IPS-20b (cell line): ENCODE measurements around the gene OR7G1.
"Not testable (repeated sequence)": the region's sequence is repeated elsewhere in the genome, so short reads cannot be mapped to it uniquely, and the experiment has no call there.

ENCODE experiments used
- H3K27ac ChIP-seq: one replicate; pipeline ENCODE4 v1.5.1; 2013; ENCODE audit warnings: low read length
- H3K27me3 ChIP-seq: 2 replicates; pipeline ENCODE4 v1.6.1; 2013; ENCODE audit warnings: mild to moderate bottlenecking, low read length, inconsistent platforms; ENCODE audit not compliant: insufficient read depth
- H3K36me3 ChIP-seq: 2 replicates; pipeline ENCODE4 v1.6.1; 2013; ENCODE audit warnings: low read depth, mild to moderate bottlenecking, inconsistent platforms, low read length, moderate library complexity; ENCODE audit not compliant: insufficient read depth
- H3K4me1 ChIP-seq: 2 replicates; pipeline ENCODE4 v1.6.1; 2013; ENCODE audit warnings: mild to moderate bottlenecking, control low read depth, inconsistent platforms, low read length, moderate library complexity; ENCODE audit not compliant: insufficient read depth
- H3K4me3 ChIP-seq: 2 replicates; pipeline ENCODE4 v1.5.1; 2013; ENCODE audit warnings: mild to moderate bottlenecking, low read length, inconsistent platforms
- H3K9ac ChIP-seq: 2 replicates; pipeline ENCODE4 v1.6.1; 2013; ENCODE audit warnings: low read depth, mild to moderate bottlenecking, inconsistent platforms, low read length, moderate library complexity
- H3K9me3 ChIP-seq: 2 replicates; pipeline ENCODE4 v1.6.1; 2013; ENCODE audit warnings: mild to moderate bottlenecking, low read depth, low read length, inconsistent platforms; ENCODE audit not compliant: insufficient read depth

Gene OR7G1

GRCh38 chr19:9075064-9075949 lies 40.3 kb downstream of the OR7G1 start:
- peaks cover 13% of the 10 kb centered on the region for H3K4me1 ChIP-seq
- no peak overlapping the region for H3K27ac ChIP-seq
- H3K9me3 ChIP-seq, result no peaks in the 10 kb centered on the region
- H3K27me3 ChIP-seq, result no peaks in the 10 kb centered on the region
- H3K4me3 ChIP-seq, result no peak overlapping the region
- no peaks in the 10 kb centered on the region for H3K36me3 ChIP-seq
- peak overlapping the region; percentile 63; the same call in 1 of the 2 replicates for H3K9ac ChIP-seq

- H3K4me1 ChIP-seq, result peaks cover 13% of the 10 kb centered on the region
- H3K36me3 ChIP-seq, result no peaks in the 10 kb centered on the region
- peak overlapping the region; percentile 2 for H3K27ac ChIP-seq
- no peak overlapping the region for H3K4me3 ChIP-seq
- H3K27me3 ChIP-seq, result no peaks in the 10 kb centered on the region
- H3K9ac ChIP-seq, result peak overlapping the region; percentile 53; the same call in 1 of the 2 replicates
- no peaks in the 10 kb centered on the region for H3K9me3 ChIP-seq
Observed at GRCh38 chr19:9073806-9074205, 41.8 kb downstream of the OR7G1 start.

- H3K4me3 ChIP-seq, H3K27ac ChIP-seq, H3K9ac ChIP-seq, H3K36me3 ChIP-seq, H3K9me3 ChIP-seq, H3K27me3 ChIP-seq: not testable (repeated sequence)
- peaks cover 13% of the 10 kb centered on the region for H3K4me1 ChIP-seq
Observed at GRCh38 chr19:9071720-9072119, 43.8 kb downstream of the OR7G1 start.

- Histone ChIP-seq H3K9me3 (no peaks in the 10 kb centered on the region), H3K4me1 (peaks cover 11% of the 10 kb centered on the region), H3K27me3 (no peaks in the 10 kb centered on the region), H3K36me3 (no peaks in the 10 kb centered on the region), H3K4me3 (no peak overlapping the region), H3K9ac (peak overlapping the region; percentile 24; the same call in 1 of the 2 replicates), H3K27ac (peak overlapping the region; percentile 48)
Observed at GRCh38 chr19:9070066-9070465, 45.5 kb downstream of the OR7G1 start.

- H3K27me3 ChIP-seq, result no peaks in the 10 kb centered on the region
- H3K4me1 ChIP-seq, result no peaks in the 10 kb centered on the region
- H3K4me3 ChIP-seq, result no peak overlapping the region
- no peak overlapping the region for H3K9ac ChIP-seq
- H3K27ac ChIP-seq, result no peak overlapping the region
- H3K9me3 ChIP-seq, result no peaks in the 10 kb centered on the region
- H3K36me3 ChIP-seq, result no peaks in the 10 kb centered on the region
Observed at GRCh38 chr19:9065457-9066014, 50.0 kb downstream of the OR7G1 start.
